ENCODE data around the gene FTH1. TPM values are rescaled to one million over a fixed set of nuclear protein-coding genes. Genes with fewer than 3 reads are reported as not detected.

FTH1 gene
- 1,492 and 3,687 TPM in 2 replicates for total RNA-seq

GRCh38 chr11:61967116-61967923 lies at the start of gene FTH1:
Gene FTH1, minus strand, starts transcription at chr11:61967634. Its CDS starts 209 bp downstream, at chr11:61967425.

GRCh38 chr11:61950035-61950547 lies 17.3 kb downstream of the FTH1 start, which contains the start of gene BEST1:
Gene BEST1, plus strand, starts transcription at chr11:61950351. Its CDS starts 1,456 bp downstream, at chr11:61951807.

GRCh38 chr11:61917334-61918109 lies 49.9 kb downstream of the FTH1 start, which contains the start of gene RAB3IL1:
Gene RAB3IL1, minus strand, starts transcription at chr11:61917566. Its CDS starts 199 bp downstream, at chr11:61917367.

Other genes with a start within 250 kb of the FTH1 start
- 2.3 and 3.4 TPM in 2 replicates for gene MYRF, start 215.0 kb downstream of the FTH1 start, total RNA-seq
- gene TMEM258, start 175.0 kb downstream of the FTH1 start, total RNA-seq: 74.9 and 75.2 TPM in 2 replicates
- gene FEN1, start 174.7 kb downstream of the FTH1 start, total RNA-seq: 12.5 and 19.0 TPM in 2 replicates
- gene FADS1, start 150.6 kb downstream of the FTH1 start, total RNA-seq: 57.9 and 122 TPM in 2 replicates
- 156 and 443 TPM in 2 replicates for gene FADS2, start 139.3 kb downstream of the FTH1 start, total RNA-seq
- 157 and 201 TPM in 2 replicates for gene FADS3, start 76.1 kb downstream of the FTH1 start, total RNA-seq
- 3.9 and 7.2 TPM in 2 replicates for gene RAB3IL1, start 50.1 kb downstream of the FTH1 start, total RNA-seq
- 0.97 and 3.4 TPM in 2 replicates for gene BEST1, start 17.3 kb downstream of the FTH1 start, total RNA-seq
- 6.0 and 13.9 TPM in 2 replicates for gene INCENP, start 156.4 kb upstream of the FTH1 start, total RNA-seq
- not detected in 2 replicates for gene SCGB1D1, start 222.6 kb upstream of the FTH1 start, total RNA-seq
- not detected in 2 replicates for gene SCGB2A1, start 241.0 kb upstream of the FTH1 start, total RNA-seq

All from cardiac atrium fibroblast (primary cell).